GF-D8 (cell line): ENCODE results near the gene ZNFX1.
"Not testable (repeated sequence)": the region's sequence is repeated elsewhere in the genome, so short reads cannot be mapped to it uniquely, and the experiment has no call there.

Experiments used
- DNase-seq: peaks from one replicate; lab custom pipeline; 2025; lab: John Stamatoyannopoulos, UW

Gene ZNFX1

DNA sequence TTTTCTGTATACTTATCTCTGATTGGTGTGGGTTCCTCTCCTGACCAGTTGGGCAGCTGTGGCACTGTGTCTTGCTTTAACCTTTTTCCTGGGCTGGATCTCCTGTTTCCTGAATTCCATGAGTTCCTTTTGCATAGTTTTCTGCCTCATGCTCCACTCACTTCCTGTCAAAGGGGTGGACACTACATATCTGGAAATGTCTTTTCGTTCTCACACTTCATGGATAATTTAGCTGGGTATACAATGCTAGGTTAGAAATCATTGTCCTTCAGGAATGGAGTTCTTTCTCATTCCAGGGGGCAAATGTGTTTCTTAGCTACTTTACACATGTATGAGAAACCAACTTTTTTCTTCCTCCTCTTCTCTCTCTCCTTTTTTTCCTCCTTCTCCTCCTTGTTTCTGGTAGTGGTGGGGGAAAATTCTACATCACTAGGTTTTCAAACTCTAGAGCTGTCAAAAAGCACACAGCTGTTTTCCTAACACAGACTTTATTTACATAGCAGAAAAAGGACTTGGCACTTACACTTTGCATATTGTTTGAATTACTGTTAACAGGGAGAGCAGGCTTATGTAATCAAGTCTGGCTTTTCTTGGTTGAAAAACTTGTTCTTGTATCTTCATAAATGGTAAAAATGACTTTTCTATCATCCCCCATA, 67.6 kb downstream of the ZNFX1 start:
- no peak for DNase-seq

- no peak for DNase-seq
Measured at GRCh38 chr20:49207076-49207475, 70.8 kb downstream of the ZNFX1 start.

DNA sequence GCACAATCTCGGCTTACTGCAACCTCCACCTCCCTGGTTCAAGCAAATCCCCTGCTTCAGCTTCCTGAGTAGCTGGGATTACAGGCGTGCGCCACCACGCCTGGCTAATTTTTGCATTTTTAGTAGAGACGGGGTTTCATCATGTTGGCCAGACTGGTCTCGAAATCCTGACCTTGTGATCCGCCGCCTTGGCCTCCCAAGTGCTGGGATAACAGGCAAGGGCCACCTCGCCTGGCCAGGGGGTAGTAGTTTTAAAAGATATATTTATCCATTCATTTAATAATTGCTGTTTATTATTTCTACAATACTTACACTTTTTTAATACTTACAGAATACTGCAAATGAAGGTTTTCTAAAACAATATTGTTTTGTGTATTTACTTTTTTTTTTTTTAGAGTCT, 74.1 kb downstream of the ZNFX1 start:
- DNase-seq, result no peak

GRCh38 chr20:49203011-49203410, 74.8 kb downstream of the ZNFX1 start:
- DNase-seq, result no peak

DNA sequence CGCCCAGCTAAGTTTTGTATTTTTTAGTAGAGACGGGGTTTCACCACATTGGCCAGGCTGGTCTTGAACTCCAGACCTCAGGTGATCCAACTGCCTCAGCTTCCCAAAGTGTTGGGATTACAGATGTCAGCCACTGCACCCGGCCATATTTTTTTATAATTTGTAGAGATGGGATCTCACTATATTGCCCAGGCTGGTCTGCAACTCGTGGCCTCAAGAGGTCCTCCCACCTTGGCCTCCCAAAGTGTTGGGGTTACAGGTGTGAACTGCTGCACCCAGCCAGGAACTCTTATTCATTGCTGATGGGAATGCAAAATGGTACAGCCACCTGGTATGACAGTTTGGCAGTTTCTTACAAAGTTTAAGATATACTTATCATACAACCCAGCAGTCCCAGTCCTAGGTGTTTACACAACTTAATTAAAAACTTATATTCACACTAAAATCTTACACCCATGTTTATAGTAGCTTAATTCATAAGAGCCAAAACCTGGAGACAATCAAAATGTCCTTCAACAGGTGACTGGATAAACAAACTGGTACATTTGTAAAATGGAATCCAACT, 78.0 kb downstream of the ZNFX1 start:
- no peak for DNase-seq

DNA sequence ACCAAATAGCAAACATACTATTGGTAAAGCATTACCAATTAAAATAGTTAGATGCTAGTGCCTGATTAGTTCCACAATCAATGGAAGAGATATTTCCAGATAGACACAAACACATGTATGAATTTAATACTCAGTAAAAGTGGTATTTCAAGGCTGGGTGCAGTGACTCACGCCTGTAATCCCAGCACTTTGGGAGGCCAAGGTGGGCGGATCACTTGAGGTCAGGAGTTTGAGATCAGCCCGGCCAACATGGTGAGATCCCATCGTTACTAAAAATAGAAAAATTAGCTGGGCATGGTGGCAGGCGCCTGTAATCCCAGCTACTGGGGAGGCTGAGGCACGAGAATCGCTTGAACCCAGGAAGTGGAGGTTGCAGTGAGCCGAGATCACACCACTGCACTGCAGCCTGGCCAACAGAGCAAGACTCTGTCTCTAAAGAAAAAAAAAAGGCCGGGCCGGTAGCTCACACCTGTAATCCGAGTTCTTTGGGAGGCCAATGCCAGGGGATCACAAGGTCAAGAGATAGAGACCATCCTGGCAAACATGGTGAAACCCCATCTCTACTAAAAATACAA, 84.8 kb downstream of the ZNFX1 start:
- DNase-seq, result not testable (repeated sequence)
